Body of pancreas (tissue), 4 donors: ENCODE data around the gene ZNF74. TPM values are rescaled to one million over a fixed set of nuclear protein-coding genes. Genes with fewer than 3 reads are reported as not detected.
"Not testable (repeated sequence)": the region's sequence is repeated elsewhere in the genome, so short reads cannot be mapped to it uniquely, and the experiment has no call there.

Experiments
- ATAC-seq: fragments of 150-250 bp; one replicate; pipeline ENCODE4 v1.9.1; 2016
- DNase-seq, 4 donors: peaks; one replicate each; pipeline ENCODE4 v3.0.0-alpha.2; 2019
- H3K27ac ChIP-seq, 4 donors: fragments of 200-600 bp; sonication (generic); 1 replicate in 3 of 4; 2 replicates in 1 of 4; pipeline versions ENCODE4 v1.5.1 to v1.6.1; 2016 to 2019; ENCODE audit warnings: mild to moderate bottlenecking in 1 of 4, mixed read lengths in 1 of 4, moderate library complexity in 1 of 4
- H3K27me3 ChIP-seq, 2 donors: fragments of 200-600 bp; sonication (generic); one replicate each; pipeline ENCODE4 v1.6.0; 2016; ENCODE audit warnings: mild to moderate bottlenecking in 1 of 2
- H3K36me3 ChIP-seq, 2 donors: fragments of 200-600 bp; sonication (generic); replicated peaks in 1 of 2; 2 replicates each; pipeline ENCODE4 v1.5.1; 2016; ENCODE audit warnings: low read depth in 2 of 2; ENCODE audit not compliant: insufficient read depth in 1 of 2
- H3K4me1 ChIP-seq: fragments of 200-600 bp; sonication (generic); one replicate; pipeline ENCODE4 v1.6.0; 2016
- H3K4me3 ChIP-seq, 2 donors: fragments of 200-600 bp; sonication (generic); 1 replicate in 1 of 2; 2 replicates in 1 of 2; pipeline ENCODE4 v1.5.1; 2016 to 2019
- H3K9me3 ChIP-seq, 3 donors: fragments of 200-600 bp; sonication (generic); 1 replicate in 2 of 3; 2 replicates in 1 of 3; pipeline ENCODE4 v1.5.1; 2016
- CTCF ChIP-seq, 7 experiments: fragments of 450-650 bp in 4 of 7; fragments of 200-600 bp in 3 of 7; sonication (generic) in 3 of 7; IDR thresholded peaks; one replicate each; pipeline ENCODE4 v1.5.1; 2016 to 2019; ENCODE audit warnings: antibody characterized with exemption in 7 of 7
- POLR2A ChIP-seq, 3 donors: fragments of 450-650 bp; IDR thresholded peaks; one replicate each; pipeline ENCODE4 v1.6.1; 2016; ENCODE audit warnings: antibody characterized with exemption in 3 of 3, mild to moderate bottlenecking in 2 of 3
- WGBS, 2 donors: methylation state at CpG; one replicate each; pipeline ENCODE4 v1.1.5; 2017; 5-methylcytosine and 5-hydroxymethylcytosine counted together
- intact Hi-C: fragments of 100-400 bp; cut with DNase I; formaldehyde crosslinking; loops from one replicate; pipeline ENCODE4 v1.15.1; 2023
- total RNA-seq, 2 donors: library from RNA; depleted of rRNA; stranded (reverse); fragments of >200 nt; gene quantifications; one replicate each; pipeline ENCODE4 v1.1.0, GENCODE V29; 2016

ZNF74 gene
- total RNA-seq, 2 donors from 2014 or later: 7.3 to 10.4 TPM

DNA sequence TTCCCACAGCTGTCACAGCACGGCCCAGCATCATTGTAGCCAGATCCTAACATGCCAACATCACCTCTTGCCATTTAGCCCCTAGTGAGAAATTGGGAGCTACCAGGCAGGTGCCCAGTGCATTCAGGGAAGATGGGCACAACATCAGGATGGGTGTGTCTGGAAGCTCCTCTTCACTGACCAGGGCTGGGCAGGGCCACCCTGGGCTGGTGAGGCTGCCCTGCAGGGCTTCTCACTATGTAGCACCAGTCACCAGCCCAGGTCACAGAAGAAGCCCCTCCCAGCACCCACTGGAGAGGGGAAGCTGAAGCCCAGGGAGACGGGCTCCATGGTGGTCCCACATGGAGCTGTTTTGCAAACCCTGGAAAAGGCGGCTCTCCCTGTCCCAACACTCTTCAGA is 13.9 kb downstream of the ZNF74 start:
- DNase-seq (no peak), ATAC-seq (no peak)
- TF ChIP-seq POLR2A (IDR thresholded peaks at IDR 0.05) (no peak), CTCF (IDR thresholded peaks at IDR 0.05) (no peak)
- 72 to 78% methylated on average over 3 of the region's 3 CpGs for WGBS, 2 donors
- Histone ChIP-seq H3K4me3 (no peak overlapping the region), H3K4me1 (no peaks in the 10 kb centered on the region), H3K27ac (no peak overlapping the region), H3K27me3 (no peaks in the 10 kb centered on the region), H3K9me3 (no peaks in the 10 kb centered on the region), H3K36me3 (peaks cover 0 to 7% of the 10 kb centered on the region in 2 donors)
- intact Hi-C loops: no loop called here

DNA sequence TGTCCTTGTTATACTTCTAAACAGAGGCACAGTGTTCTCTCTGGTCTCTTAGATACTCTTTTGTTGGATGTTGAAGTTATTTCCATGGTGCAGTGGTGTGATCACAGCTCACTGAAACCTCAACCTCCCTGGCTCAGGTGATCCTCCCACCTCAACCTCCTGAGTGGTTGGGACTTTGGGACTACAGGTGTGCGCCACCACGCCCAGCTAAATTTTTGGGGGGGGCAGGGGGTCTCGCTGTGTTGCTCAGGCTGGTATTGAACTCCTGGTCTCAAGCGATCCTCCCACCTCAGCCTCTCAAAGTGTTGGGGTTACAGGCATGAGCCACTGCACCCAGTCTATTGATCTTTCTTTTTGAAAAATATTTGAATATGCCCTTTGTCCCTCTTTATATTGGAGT is 14.9 kb downstream of the ZNF74 start:
- DNase-seq (no peak), ATAC-seq (no peak)
- Histone ChIP-seq H3K27me3 (no peaks in the 10 kb centered on the region), H3K27ac (no peak overlapping the region), H3K9me3 (no peaks in the 10 kb centered on the region), H3K36me3 (peaks cover 0 to 7% of the 10 kb centered on the region in 2 donors), H3K4me3 (no peak overlapping the region), H3K4me1 (no peaks in the 10 kb centered on the region)
- TF ChIP-seq CTCF (IDR thresholded peaks at IDR 0.05) (no peak), POLR2A (IDR thresholded peaks at IDR 0.05) (no peak)
- intact Hi-C loops: no loop called here
- 87 to 88% methylated on average over 3 to 4 of the region's 4 CpGs for WGBS, 2 donors

DNA sequence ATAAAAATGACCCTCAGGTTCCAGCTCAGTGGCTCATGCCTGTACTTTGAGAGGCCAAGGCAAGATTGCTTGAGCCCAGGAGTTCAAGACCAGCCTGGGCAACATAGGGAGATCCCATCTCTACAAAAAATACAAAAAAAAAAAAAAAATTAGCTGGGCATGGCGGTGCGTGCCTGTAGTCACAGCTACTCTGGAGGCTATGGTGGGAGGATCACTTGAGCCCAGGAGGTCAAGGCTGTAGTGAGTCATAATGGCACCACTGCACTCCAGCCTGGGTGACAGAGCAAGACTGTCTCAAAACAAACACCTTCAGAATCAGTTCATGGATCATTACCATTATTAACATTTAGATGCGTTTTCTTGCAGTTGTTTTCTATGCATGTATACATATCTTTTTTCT is 15.4 kb downstream of the ZNF74 start:
- 91 to 98% methylated on average over 3 of the region's 3 CpGs for WGBS, 2 donors
- H3K4me3 ChIP-seq, H3K27ac ChIP-seq, H3K9me3 ChIP-seq, H3K36me3 ChIP-seq, intact Hi-C loops, H3K4me1 ChIP-seq, ATAC-seq, H3K27me3 ChIP-seq, DNase-seq: not testable (repeated sequence)

- ATAC-seq (no peak), DNase-seq (no peak)
- Histone ChIP-seq H3K4me1 (no peaks in the 10 kb centered on the region), H3K9me3 (no peaks in the 10 kb centered on the region), H3K27me3 (no peaks in the 10 kb centered on the region), H3K4me3 (no peak overlapping the region), H3K27ac (no peak overlapping the region), H3K36me3 (no peaks in the 10 kb centered on the region)
- intact Hi-C loops: no loop called here
- no peak for TF ChIP-seq CTCF (IDR thresholded peaks at IDR 0.05)
- no peak for TF ChIP-seq POLR2A (IDR thresholded peaks at IDR 0.05)
- 58 to 60% methylated on average over 9 to 10 of the region's 10 CpGs for WGBS, 2 donors
Observed at GRCh38 chr22:20412474-20413216, 18.7 kb downstream of the ZNF74 start.

DNA sequence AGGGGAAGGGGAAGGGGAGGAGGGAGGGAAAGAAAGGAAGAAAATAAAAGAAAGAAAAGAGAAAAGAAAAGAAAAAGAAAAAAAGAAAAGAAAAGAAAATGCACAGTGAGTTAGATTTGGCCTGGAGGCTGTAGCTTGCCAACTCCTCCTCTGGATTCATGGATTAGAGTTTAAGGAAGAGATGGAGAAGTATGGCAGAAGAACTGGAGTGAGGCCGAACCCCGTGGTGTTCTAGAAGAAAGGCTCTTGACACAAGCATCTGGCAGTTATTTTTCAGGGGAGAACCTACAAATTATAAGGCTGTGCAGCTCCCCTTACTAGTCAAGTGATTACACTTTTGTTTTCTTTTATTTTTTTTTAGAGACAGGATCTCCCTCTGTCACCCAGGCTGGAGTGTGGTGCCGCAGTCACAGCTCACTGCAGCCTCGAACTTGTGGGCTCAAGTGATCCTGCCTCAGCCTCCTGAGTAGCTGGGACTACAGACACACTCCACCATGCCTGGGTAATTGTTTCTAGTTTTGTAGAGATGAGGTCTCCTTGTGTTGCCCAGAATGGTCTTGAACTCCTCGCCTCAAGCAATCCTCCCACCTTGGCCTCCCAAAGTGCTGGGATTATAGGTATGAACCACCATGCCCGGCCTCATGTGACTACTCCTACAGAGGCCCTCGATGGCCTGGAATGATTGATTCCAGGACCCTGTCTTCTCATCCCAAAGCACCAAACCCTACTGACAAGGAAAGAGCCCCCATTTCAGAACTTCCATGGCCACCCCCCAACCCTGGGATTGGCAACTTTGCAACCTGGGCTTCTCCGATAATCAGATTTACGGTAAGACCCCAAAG is 19.5 kb downstream of the ZNF74 start:
- H3K36me3 ChIP-seq: no peaks in the 10 kb centered on the region
- H3K27me3 ChIP-seq: no peaks in the 10 kb centered on the region
- ATAC-seq (no peak), DNase-seq (no peak)
- no peak overlapping the region for H3K4me3 ChIP-seq
- TF ChIP-seq CTCF (IDR thresholded peaks at IDR 0.05) (no peak), POLR2A (IDR thresholded peaks at IDR 0.05) (no peak)
- WGBS, 2 donors: 88 to 89% methylated on average over 9 of the region's 9 CpGs
- no peak overlapping the region for H3K27ac ChIP-seq
- intact Hi-C loops: no loop called here
- H3K9me3 ChIP-seq: no peaks in the 10 kb centered on the region
- H3K4me1 ChIP-seq: peaks cover 6% of the 10 kb centered on the region
